Heart right ventricle (tissue), 16 donors: ENCODE data around the gene ATRNL1. TPM values are rescaled to one million over a fixed set of nuclear protein-coding genes. Genes with fewer than 3 reads are reported as not detected.

Source experiments
- ATAC-seq, 8 donors: fragments of 200-7000 bp; cut with Tn5 transposase; one replicate each; pipeline ENCODE4 v1.9.1; 2020; ENCODE audit warnings: mild to moderate bottlenecking in 8 of 8, moderate library complexity in 8 of 8, moderate number of reproducible peaks in 1 of 8
- DNase-seq, 2 donors: peaks; one replicate each; pipeline ENCODE4 v3.0.0-alpha.2; 2020
- H3K27ac ChIP-seq, 10 donors: fragments of 200-600 bp; sonication (generic) in 2 of 10; one replicate each; pipeline versions ENCODE4 v1.5.0 to v1.8.0; 2020 to 2022; ENCODE audit warnings: mild to moderate bottlenecking in 3 of 10
- H3K27me3 ChIP-seq, 7 donors: fragments of 200-600 bp; one replicate each; pipeline ENCODE4 v1.8.0; 2021 to 2022; ENCODE audit warnings: mild to moderate bottlenecking in 2 of 7
- H3K36me3 ChIP-seq, 9 donors: fragments of 200-600 bp; sonication (generic) in 1 of 9; one replicate each; pipeline versions ENCODE4 v1.5.0 to v1.8.0; 2020 to 2022; ENCODE audit warnings: mild to moderate bottlenecking in 2 of 9
- H3K4me1 ChIP-seq, 9 donors: fragments of 200-600 bp; sonication (generic) in 1 of 9; one replicate each; pipeline versions ENCODE4 v1.5.0 to v1.8.0; 2020 to 2022; ENCODE audit warnings: mild to moderate bottlenecking in 4 of 9
- H3K4me3 ChIP-seq, 10 donors: fragments of 200-600 bp; sonication (generic) in 2 of 10; one replicate each; pipeline versions ENCODE4 v1.5.0 to v1.8.0; 2020 to 2022; ENCODE audit warnings: mild to moderate bottlenecking in 7 of 10, moderate library complexity in 2 of 10
- H3K9me3 ChIP-seq, 11 donors: fragments of 200-600 bp in 10 of 11; sonication (generic) in 2 of 11; one replicate each; pipeline versions ENCODE4 v1.5.0 to v1.8.0; 2013 to 2022; ENCODE audit warnings: mild to moderate bottlenecking in 2 of 11, control low read depth in 1 of 11, moderate library complexity in 1 of 11
- WGBS, 2 donors: extraction: QIAGEN DNeasy Blood & Tissue Kit; methylation state at CpG; one replicate each; pipeline ENCODE4 v1.1.7; 2013; ENCODE audit warnings: inconsistent platforms in 1 of 2; 5-methylcytosine and 5-hydroxymethylcytosine counted together
- intact Hi-C, 10 donors: fragments of 100-400 bp; cut with DNase I; formaldehyde crosslinking; loops; one replicate each; pipeline versions ENCODE4 v1.11.1 to v1.14.2; 2022
- polyA plus RNA-seq, 2 donors: library from polyadenylated mRNA; stranded (reverse); fragments of 200-250 nt; gene quantifications; one replicate each; pipeline ENCODE4 v1.2.3, GENCODE V29; 2013
- total RNA-seq, 10 donors: library from RNA; stranded (reverse); fragmentation: NEBNext Ultra II Directional in 3 of 10; extraction: Animal tissue kit (Norgen Biotek cat#: 25700) in 3 of 10; gene quantifications; one replicate each; pipeline versions ENCODE4 v1.2.1 to v1.2.4, GENCODE V29; 2021 to 2023
- TF ChIP-seq, protein P1 (sequence below), 9 donors: fragments of 200-600 bp; sonication (generic) in 2 of 9; IDR thresholded peaks; one replicate each; pipeline versions ENCODE4 v1.5.0 to v1.8.0; 2021 to 2022; ENCODE audit warnings: antibody characterized with exemption in 9 of 9, mild to moderate bottlenecking in 5 of 9, moderate library complexity in 1 of 9
- donor health status: Arrhythmogenic right ventricular cardiomyopathy.
- donor health status: ischemic (EF 13 %, LVEDD 7.1; RV severe dilation, severe dysfunction).
- donor health status: healthy with polysubstance abuse.
- donor health status: DM: no; HTN: yes; CAD: no.
- donor health status: DM: no; HTN: no; CAD: no.
- donor health status: ischemic (EF 25% LVEDD 6.9; RV normal size, moderate dysfunction).
- donor health status: ischemic (EF 25% LVEDD 5.7; RV mildly dilated, moderate dysfunction).
- donor health status: healthy.
- donor health status: DM: yes; HTN: yes; CAD: no.
- donor health status: Ischemic cardiomyopathy.
- donor health status: ischemic (EF 35%, LVEDD 5.7; RV mildly dilated, moderate dysfunction).
- donor health status: nonischemic (EF 11% LVEDD 7.7; RV severe dilation, severe dysfunction).
- donor health status: DM: yes; HTN: yes; CAD: no.
- donor health status: PGD.
- donor health status: ischemic (EF 29% LVEDD 5.4; RV normal size, mild dysfunction).
- donor health status: nonischemic (EF 23%, LVEDD 6.1; RV moderate dilation, normal function).

ATRNL1 gene
- total and polyA plus RNA-seq, 12 donors: 0.06 to 22.4 (median 8.1) TPM; not detected in 1

- no peaks in the 10 kb centered on the region for H3K36me3 ChIP-seq
- intact Hi-C loops: no loop called here
- no peaks in the 10 kb centered on the region for H3K27me3 ChIP-seq
- no peaks in the 10 kb centered on the region for H3K4me1 ChIP-seq
- no peak for ATAC-seq
- TF ChIP-seq, protein P1, sequence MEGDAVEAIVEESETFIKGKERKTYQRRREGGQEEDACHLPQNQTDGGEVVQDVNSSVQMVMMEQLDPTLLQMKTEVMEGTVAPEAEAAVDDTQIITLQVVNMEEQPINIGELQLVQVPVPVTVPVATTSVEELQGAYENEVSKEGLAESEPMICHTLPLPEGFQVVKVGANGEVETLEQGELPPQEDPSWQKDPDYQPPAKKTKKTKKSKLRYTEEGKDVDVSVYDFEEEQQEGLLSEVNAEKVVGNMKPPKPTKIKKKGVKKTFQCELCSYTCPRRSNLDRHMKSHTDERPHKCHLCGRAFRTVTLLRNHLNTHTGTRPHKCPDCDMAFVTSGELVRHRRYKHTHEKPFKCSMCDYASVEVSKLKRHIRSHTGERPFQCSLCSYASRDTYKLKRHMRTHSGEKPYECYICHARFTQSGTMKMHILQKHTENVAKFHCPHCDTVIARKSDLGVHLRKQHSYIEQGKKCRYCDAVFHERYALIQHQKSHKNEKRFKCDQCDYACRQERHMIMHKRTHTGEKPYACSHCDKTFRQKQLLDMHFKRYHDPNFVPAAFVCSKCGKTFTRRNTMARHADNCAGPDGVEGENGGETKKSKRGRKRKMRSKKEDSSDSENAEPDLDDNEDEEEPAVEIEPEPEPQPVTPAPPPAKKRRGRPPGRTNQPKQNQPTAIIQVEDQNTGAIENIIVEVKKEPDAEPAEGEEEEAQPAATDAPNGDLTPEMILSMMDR (IDR thresholded peaks at IDR 0.05): no peak
- no peak overlapping the region for H3K27ac ChIP-seq
- 87 to 91% methylated on average over 4 of the region's 4 CpGs for WGBS, 2 donors
- H3K9me3 ChIP-seq: peaks cover 0 to 5% (median 0%) of the 10 kb centered on the region in 11 donors
- no peak for DNase-seq
- no peak overlapping the region for H3K4me3 ChIP-seq
Measured at GRCh38 chr10:115974351-115974750, 881.2 kb downstream of the ATRNL1 start.

- TF ChIP-seq, protein P1 (IDR thresholded peaks at IDR 0.05): no peak
- no peak for DNase-seq
- H3K27ac ChIP-seq: no peak overlapping the region
- no peaks in the 10 kb centered on the region for H3K36me3 ChIP-seq
- 63 to 66% methylated on average over 9 of the region's 9 CpGs for WGBS, 2 donors
- no peaks in the 10 kb centered on the region for H3K4me1 ChIP-seq
- H3K4me3 ChIP-seq: no peak overlapping the region
- H3K9me3 ChIP-seq: peaks cover 0 to 5% (median 0%) of the 10 kb centered on the region in 11 donors
- H3K27me3 ChIP-seq: no peaks in the 10 kb centered on the region
- peak in 1 of 8 donors; percentile 37 for ATAC-seq
- intact Hi-C loops: no loop called here
Measured at GRCh38 chr10:115974816-115975430, 881.8 kb downstream of the ATRNL1 start.

DNA sequence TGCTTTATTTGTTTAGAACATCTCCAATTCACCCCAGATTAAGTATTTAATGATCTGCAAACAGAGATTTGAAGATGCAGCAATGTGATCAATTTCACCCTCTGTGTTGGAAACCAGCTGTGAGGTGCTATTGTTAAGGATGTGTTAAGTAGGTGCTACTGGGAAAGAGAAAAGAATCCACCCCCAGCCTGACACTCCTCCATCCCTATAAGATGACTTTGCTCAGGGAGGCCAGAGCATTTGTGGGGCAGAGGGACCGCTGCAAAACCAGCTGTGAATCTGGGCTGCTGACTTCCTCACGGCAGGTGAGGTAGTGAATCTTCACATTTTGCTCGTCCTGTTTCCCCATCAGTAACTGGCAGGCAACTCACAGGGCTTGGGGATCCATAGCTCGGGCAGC, 882.3 kb downstream of the ATRNL1 start:
- Histone ChIP-seq H3K27me3 (no peaks in the 10 kb centered on the region), H3K27ac (no peak overlapping the region), H3K4me3 (no peak overlapping the region), H3K36me3 (no peaks in the 10 kb centered on the region), H3K9me3 (peaks cover 0 to 5% (median 0%) of the 10 kb centered on the region in 11 donors), H3K4me1 (no peaks in the 10 kb centered on the region)
- ATAC-seq (no peak), DNase-seq (no peak)
- 74 to 76% methylated on average over 4 of the region's 4 CpGs for WGBS, 2 donors
- TF ChIP-seq, protein P1 (IDR thresholded peaks at IDR 0.05): no peak
- intact Hi-C loops: no loop called here

- peaks cover 0 to 5% (median 0%) of the 10 kb centered on the region in 11 donors for H3K9me3 ChIP-seq
- no peaks in the 10 kb centered on the region for H3K4me1 ChIP-seq
- H3K27ac ChIP-seq: no peak overlapping the region
- DNase-seq (no peak), ATAC-seq (no peak)
- intact Hi-C loops: no loop called here
- WGBS, 2 donors: 82 to 87% methylated on average over 5 of the region's 5 CpGs
- H3K27me3 ChIP-seq: no peaks in the 10 kb centered on the region
- no peaks in the 10 kb centered on the region for H3K36me3 ChIP-seq
- TF ChIP-seq, protein P1 (IDR thresholded peaks at IDR 0.05): no peak
- no peak overlapping the region for H3K4me3 ChIP-seq
Measured at GRCh38 chr10:115976342-115976741, 883.2 kb downstream of the ATRNL1 start.
